Sigmoid colon (tissue), 4 donors: ENCODE measurements around the gene SH2D1A.

Source experiments
- CTCF ChIP-seq, 4 experiments: fragments of 450-650 bp in 3 of 4; fragments of 200-600 bp in 1 of 4; IDR thresholded peaks; one replicate each; pipeline ENCODE4 v1.5.1; 2016 to 2019; ENCODE audit warnings: antibody characterized with exemption in 4 of 4, mild to moderate bottlenecking in 3 of 4, moderate library complexity in 2 of 4
- POLR2A ChIP-seq, 2 donors: fragments of 450-650 bp; IDR thresholded peaks; one replicate each; pipeline ENCODE4 v1.6.1; 2016; ENCODE audit warnings: antibody characterized with exemption in 2 of 2, mild to moderate bottlenecking in 2 of 2, moderate library complexity in 2 of 2
- POLR2AphosphoS5 ChIP-seq, 4 donors: sonication (generic); formaldehyde crosslinking; IDR thresholded peaks; one replicate each; pipeline ENCODE4 v1.6.1; 2017; ENCODE audit warnings: antibody characterized with exemption in 4 of 4

- TF ChIP-seq POLR2AphosphoS5 (IDR thresholded peaks at IDR 0.05) (no peak), CTCF (IDR thresholded peaks at IDR 0.05) (no peak), POLR2A (IDR thresholded peaks at IDR 0.05) (no peak)
These were observed 20.6 kb upstream of the SH2D1A start for GRCh38 chrX:124325732-124326131.
